Stimulated activated CD4-positive, alpha-beta T cell treated with anti-CD3 and anti-CD28 coated beads, Interleukin-2, amount 100 ng/mL, for 48 hours (primary cell): ENCODE data around the gene TMC5.

Source experiments
- DNase-seq, 2 donors: peaks; one replicate each; pipeline ENCODE4 v3.0.0-alpha.2; 2020

The TMC5 gene

DNA sequence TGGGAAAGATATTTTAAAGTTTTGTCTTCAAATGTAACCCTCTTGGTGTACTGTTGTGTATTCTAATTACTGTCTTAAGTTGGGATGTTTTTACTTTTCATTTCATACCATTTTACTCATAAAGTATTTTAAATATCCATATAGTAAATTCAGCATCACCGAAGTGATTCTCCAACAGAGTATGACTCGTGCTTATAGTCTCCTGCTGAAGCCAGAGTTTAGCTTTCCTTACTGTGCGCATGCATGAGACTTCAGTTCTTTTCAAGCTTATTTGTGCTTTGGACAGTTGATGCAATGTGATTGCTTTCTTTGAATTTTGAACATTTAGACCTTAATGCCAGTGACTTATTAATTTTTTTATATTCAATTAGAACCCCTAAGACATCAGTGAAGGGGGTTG, 130.5 kb downstream of the TMC5 start:
- DNase-seq, result no peak
